22Rv1 (cell line): Measurements from ENCODE around the gene PTPRG.

ENCODE experiments used
- H3K27ac ChIP-seq: fragments of 450-650 bp; 2 replicates; pipeline ENCODE4 v1.5.1; 2017
- ZFX ChIP-seq: fragments of 450-650 bp; IDR thresholded peaks from 2 replicates; pipeline ENCODE4 v1.6.1; 2017; ENCODE audit warnings: antibody characterized with exemption, borderline replicate concordance
- TF ChIP-seq, protein P1 (sequence below): fragments of 450-650 bp; IDR thresholded peaks from 2 replicates; pipeline ENCODE4 v1.5.1; 2017; ENCODE audit warnings: mild to moderate bottlenecking

Gene PTPRG

DNA sequence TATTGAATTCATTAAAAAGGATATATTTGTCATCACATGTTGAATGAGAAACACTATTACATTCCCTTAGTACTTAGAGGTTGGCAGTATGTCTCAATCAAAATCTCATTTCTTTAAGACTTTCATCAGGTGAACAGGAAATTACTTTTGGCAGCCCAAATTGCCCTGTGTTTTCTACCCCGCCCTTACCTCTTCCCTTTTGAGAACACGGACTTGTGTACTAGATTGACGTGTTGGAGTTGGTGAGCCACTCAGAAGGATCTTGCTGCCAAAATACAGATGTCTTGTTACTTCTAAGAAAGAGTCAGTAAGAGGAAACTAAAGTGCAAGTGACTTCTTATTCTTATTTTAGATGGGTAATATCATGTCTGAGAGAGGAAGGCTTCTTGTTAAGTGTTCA lies 425.1 kb downstream of the PTPRG start:
- no peak overlapping the region for H3K27ac ChIP-seq
- TF ChIP-seq, protein P1, sequence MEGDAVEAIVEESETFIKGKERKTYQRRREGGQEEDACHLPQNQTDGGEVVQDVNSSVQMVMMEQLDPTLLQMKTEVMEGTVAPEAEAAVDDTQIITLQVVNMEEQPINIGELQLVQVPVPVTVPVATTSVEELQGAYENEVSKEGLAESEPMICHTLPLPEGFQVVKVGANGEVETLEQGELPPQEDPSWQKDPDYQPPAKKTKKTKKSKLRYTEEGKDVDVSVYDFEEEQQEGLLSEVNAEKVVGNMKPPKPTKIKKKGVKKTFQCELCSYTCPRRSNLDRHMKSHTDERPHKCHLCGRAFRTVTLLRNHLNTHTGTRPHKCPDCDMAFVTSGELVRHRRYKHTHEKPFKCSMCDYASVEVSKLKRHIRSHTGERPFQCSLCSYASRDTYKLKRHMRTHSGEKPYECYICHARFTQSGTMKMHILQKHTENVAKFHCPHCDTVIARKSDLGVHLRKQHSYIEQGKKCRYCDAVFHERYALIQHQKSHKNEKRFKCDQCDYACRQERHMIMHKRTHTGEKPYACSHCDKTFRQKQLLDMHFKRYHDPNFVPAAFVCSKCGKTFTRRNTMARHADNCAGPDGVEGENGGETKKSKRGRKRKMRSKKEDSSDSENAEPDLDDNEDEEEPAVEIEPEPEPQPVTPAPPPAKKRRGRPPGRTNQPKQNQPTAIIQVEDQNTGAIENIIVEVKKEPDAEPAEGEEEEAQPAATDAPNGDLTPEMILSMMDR: no peak
- no peak for TF ChIP-seq ZFX

DNA sequence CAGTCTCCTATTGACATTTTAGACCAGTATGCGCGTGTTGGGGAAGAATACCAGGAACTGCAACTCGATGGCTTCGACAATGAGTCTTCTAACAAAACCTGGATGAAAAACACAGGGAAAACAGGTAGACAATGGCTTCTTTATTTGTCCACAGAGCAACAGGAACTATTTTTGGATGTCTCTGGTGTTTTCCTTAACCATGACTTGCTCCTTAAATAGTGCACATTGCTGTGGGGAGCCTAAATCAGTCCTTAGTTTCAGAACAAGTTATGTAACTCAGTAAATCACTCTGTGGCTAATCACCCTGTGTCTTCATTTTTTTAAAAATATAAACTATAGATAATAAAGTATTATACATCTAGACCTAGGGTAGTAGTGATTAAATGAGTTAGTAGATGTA lies 428.3 kb downstream of the PTPRG start:
- TF ChIP-seq, protein P1: no peak
- TF ChIP-seq ZFX: no peak
- no peak overlapping the region for H3K27ac ChIP-seq

DNA sequence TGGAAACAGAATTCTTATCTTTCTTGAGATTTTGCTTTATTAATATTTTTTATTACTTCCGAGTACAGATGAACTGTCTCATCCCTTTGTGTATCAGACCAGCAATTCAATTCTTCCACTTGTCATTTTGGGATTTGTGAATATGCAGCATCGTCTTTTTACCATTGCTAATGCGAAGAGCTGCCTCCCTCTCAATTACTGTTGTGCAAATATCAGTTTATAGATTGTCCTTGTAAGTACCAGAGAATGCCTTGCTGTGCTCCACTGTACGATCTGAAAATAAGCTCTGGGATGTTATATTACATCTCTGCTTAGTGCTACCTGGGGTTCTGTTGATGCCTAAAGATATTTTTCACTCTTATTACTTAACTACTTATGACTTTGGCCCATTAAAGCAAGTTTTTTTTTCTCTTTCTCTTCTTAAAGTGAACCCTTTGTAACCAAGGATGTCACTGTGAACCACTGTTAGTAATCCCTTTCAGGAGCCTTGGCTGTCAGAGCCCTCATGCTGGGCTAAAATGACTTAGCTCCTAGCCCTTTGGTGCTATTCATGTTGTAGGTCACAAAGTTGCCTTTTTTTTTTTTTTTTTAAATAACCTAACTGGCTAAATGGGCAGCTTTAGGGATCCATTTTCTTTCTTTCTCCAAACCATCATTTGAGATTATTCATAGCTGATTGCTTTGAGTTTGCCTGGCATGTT lies 429.1 kb downstream of the PTPRG start:
- H3K27ac ChIP-seq: no peak overlapping the region
- TF ChIP-seq ZFX: no peak
- TF ChIP-seq, protein P1: no peak

DNA sequence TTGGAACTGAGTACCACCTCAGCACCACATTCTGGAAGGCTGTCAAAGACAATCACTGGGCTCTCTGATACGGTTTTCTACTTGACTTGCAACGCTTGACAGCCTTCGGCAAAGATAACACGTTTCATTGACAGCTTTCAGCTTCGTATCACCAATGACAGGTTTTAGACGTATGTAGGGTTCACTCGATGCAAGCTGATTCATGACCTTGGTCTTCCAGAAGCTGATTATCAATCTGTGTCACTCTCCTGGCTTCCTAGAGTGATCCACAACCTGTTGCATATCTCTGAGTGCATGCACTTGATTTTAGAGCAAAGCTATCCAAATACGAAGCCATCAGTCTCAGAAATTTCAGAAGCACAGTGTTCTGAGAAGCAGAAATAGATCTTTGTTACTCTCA lies 430.3 kb downstream of the PTPRG start:
- no peak overlapping the region for H3K27ac ChIP-seq
- TF ChIP-seq, protein P1: no peak
- TF ChIP-seq ZFX: no peak

DNA sequence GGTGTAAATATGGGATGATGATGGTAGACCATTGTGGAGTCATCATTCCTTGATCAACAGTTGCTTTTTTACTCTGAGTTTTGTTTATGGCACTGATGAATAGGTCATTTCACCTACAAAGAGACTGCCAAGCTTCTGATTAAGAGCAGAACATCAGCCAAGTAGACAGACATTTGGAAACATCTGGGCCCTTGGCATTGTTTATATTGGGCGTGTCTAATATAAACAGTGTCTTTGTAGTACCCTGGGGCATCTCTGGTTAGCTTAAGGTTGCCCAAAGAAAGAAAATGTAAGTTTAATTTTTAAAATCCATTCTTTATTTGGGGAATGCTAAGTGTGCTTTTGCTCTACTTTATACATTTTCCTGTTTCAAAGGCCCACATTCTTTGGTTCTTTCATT lies 435.0 kb downstream of the PTPRG start:
- TF ChIP-seq ZFX: no peak
- TF ChIP-seq, protein P1: no peak
- no peak overlapping the region for H3K27ac ChIP-seq

DNA sequence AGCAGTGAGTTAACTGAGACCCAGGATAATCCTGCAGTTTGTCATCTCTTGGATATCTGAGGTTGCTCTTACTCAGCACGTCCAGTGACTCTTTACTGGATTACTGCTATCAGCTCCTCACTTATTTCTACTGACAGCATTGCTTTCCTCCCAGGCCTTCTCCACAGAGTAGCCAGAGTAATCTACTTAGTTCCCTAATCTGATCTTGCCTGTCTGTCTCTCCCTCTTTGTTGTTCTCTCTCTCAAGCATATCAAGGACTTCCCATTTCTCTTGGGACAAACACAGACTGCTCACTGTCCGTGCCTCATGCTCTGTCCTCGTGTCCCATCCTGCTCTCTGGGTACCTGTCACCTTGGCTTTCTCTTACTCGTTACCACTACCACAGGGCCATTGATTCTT lies 435.7 kb downstream of the PTPRG start:
- no peak overlapping the region for H3K27ac ChIP-seq
- TF ChIP-seq, protein P1: no peak
- no peak for TF ChIP-seq ZFX

DNA sequence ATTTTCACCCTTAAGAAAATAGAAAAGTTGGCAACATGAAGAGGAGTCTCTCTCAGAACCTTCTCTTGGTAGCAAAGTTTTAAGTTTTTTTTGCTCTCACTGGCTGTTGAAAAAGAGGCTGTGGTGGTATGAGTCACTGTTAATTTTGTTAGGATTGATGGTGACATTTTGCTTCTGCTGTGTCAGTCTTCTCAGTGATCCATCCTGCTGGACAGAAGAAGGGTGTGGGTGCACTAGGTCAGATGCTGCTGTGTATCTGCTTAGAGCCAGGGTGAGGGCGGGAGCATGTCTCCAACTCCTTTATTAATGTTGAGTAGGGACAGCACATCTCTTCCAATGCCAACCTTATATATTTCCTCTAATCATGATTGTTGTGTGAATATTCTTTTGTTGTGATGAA lies 442.5 kb downstream of the PTPRG start:
- no peak overlapping the region for H3K27ac ChIP-seq
- TF ChIP-seq, protein P1: no peak
- no peak for TF ChIP-seq ZFX
